Measurements from ENCODE around the gene FXYD6.
A peak's percentile ranks its signal among the peaks of the same experiment; 100 is the strongest.

DNA sequence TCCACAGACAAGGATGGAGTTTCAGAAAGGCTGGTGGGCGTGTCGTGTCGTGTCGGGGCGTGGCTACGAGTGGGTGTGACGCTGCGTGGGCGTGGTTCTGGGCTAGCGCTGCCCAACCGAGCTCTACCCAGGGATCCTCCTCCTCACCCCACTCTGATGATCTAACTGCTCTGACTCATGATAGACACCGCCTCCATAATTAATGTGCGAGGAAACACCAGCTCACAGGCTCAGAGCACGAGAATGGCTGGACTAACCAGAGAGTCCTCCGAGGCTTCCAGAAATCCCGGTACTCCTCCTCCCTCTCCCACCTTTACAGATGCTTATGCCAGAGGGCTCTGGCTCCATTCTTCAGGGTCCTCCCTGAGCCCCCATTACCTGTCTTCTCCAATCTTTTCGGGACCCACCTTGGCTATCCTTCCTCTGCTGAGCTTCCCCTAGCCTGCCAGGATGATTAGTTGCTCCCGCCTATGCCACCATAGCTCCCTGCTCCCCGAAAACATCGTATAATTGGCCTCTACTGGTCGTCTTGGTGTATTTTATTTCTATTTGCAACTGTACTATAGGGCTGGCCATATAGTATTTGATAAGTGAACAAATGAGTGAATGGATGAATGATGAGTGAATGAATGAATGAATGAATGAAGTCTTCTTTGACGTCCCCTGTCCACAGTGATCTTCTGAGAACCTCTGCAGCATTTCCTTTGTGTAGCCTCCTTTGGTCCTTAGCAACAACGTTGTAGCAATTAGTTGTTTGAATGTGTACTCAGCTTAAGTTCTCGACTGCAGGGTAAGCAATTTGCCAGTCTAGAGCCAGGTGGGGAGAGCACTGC lies 31.0 kb upstream of the FXYD6 start:
- TF ChIP-seq, protein P1, sequence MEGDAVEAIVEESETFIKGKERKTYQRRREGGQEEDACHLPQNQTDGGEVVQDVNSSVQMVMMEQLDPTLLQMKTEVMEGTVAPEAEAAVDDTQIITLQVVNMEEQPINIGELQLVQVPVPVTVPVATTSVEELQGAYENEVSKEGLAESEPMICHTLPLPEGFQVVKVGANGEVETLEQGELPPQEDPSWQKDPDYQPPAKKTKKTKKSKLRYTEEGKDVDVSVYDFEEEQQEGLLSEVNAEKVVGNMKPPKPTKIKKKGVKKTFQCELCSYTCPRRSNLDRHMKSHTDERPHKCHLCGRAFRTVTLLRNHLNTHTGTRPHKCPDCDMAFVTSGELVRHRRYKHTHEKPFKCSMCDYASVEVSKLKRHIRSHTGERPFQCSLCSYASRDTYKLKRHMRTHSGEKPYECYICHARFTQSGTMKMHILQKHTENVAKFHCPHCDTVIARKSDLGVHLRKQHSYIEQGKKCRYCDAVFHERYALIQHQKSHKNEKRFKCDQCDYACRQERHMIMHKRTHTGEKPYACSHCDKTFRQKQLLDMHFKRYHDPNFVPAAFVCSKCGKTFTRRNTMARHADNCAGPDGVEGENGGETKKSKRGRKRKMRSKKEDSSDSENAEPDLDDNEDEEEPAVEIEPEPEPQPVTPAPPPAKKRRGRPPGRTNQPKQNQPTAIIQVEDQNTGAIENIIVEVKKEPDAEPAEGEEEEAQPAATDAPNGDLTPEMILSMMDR (IDR thresholded peaks at IDR 0.05): no peak
- peak; percentile 70 to 82 for TF ChIP-seq POLR2A (IDR thresholded peaks at IDR 0.05)

All from Peyer's patch (tissue), 4 donors.